ENCODE results near the gene NADK. TPM values are rescaled to one million over a fixed set of nuclear protein-coding genes. Genes with fewer than 3 reads are reported as not detected.
"Not testable (repeated sequence)": the region's sequence is repeated elsewhere in the genome, so short reads cannot be mapped to it uniquely, and the experiment has no call there.

Gene NADK
- total and polyA plus RNA-seq, 2 donors from 2014 or later: 37.9 to 76.3 TPM

DNA sequence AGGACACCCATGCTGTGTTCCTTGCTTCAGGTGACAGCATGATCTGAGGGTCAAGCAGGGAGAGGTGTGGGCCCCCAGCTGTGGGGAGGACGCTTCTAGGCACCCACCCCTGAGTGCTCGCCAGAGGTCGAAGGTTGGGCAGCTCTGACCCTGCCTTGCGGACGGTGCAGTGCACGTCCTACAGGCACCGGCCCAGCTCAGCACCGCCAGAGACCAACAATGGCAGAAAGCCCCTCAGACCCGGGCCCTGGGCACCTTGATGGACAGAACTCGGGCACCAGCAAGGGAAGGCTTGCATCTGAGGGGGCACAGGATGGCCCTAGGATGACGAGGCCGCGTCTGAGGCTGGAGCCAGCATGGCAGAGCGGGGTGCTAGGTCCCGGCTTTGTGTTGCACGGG, 24.7 kb downstream of the NADK start:
- Histone ChIP-seq H3K36me3 (ENCODE audit: control insufficient read depth in 2 of 3, insufficient read depth in 3 of 3, low read length in 3 of 3) (peaks cover 0 to 10% (median 0%) of the 10 kb centered on the region in 3 donors), H3K9ac (ENCODE audit: low read length in 3 of 3) (no peak overlapping the region), H3K9me3 (ENCODE audit: control insufficient read depth in 2 of 3, insufficient read depth in 1 of 3, low read length in 3 of 3) (no peaks in the 10 kb centered on the region), H3K4me3 (ENCODE audit: low read length in 3 of 3) (no peak overlapping the region), H3K27me3 (ENCODE audit: control insufficient read depth, insufficient read depth, low read length) (no peaks in the 10 kb centered on the region), H3K4me1 (ENCODE audit: control insufficient read depth in 2 of 3, insufficient read depth in 2 of 3, low read depth in 1 of 3, low read length in 3 of 3) (peaks cover 0 to 10% (median 5%) of the 10 kb centered on the region in 3 donors), H3K27ac (ENCODE audit: low read depth in 2 of 2, low read length in 2 of 2) (no peak overlapping the region)
- intact Hi-C loops (cut with DNase I): no loop called here
- DNase-seq: peak in 1 of 5 donors; percentile 70
- no peak for TF ChIP-seq CTCF (IDR thresholded peaks at IDR 0.05; ENCODE audit: borderline replicate concordance, extremely low read depth, insufficient read depth)
- FAIRE-seq: no peak

GRCh38 chr1:1752636-1753606, 25.3 kb downstream of the NADK start:
- Histone ChIP-seq H3K4me3 (ENCODE audit: low read length in 3 of 3) (no peak overlapping the region), H3K27ac (ENCODE audit: low read depth in 2 of 2, low read length in 2 of 2) (no peak overlapping the region), H3K36me3 (ENCODE audit: control insufficient read depth in 2 of 3, insufficient read depth in 3 of 3, low read length in 3 of 3) (peaks cover 0 to 10% (median 0%) of the 10 kb centered on the region in 3 donors), H3K27me3 (ENCODE audit: control insufficient read depth, insufficient read depth, low read length) (no peaks in the 10 kb centered on the region), H3K9me3 (ENCODE audit: control insufficient read depth in 2 of 3, insufficient read depth in 1 of 3, low read length in 3 of 3) (no peaks in the 10 kb centered on the region), H3K9ac (ENCODE audit: low read length in 3 of 3) (no peak overlapping the region), H3K4me1 (ENCODE audit: control insufficient read depth in 2 of 3, insufficient read depth in 2 of 3, low read depth in 1 of 3, low read length in 3 of 3) (peaks cover 0 to 6% (median 0%) of the 10 kb centered on the region in 3 donors)
- no peak for TF ChIP-seq CTCF (IDR thresholded peaks at IDR 0.05; ENCODE audit: borderline replicate concordance, extremely low read depth, insufficient read depth)
- intact Hi-C loops (cut with DNase I): no loop called here
- FAIRE-seq: no peak
- peak in 1 of 5 donors; percentile 75 for DNase-seq

DNA sequence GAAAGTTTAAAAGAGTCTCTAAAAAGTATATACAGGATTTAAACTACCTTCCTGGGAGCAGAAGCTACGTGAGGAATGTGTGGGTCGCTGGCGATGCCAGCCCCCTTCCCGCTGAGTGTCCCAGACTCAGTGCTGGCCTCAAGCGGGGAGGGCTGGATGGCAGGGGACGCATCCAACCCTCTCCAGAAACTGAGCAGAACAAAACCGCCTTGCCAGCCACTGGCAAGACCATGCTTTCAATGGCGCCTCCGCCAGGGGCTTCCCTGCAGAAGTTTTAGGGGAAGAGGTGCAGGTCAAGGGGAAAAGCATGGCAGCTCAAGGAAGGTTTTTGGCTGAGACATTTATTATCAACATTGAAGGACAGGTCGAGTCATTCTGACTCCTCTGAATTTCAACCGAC, 26.1 kb downstream of the NADK start:
- H3K27me3 ChIP-seq (ENCODE audit: control insufficient read depth, insufficient read depth, low read length): no peaks in the 10 kb centered on the region
- no peak overlapping the region for H3K27ac ChIP-seq (ENCODE audit: low read depth in 2 of 2, low read length in 2 of 2)
- H3K4me1 ChIP-seq (ENCODE audit: control insufficient read depth in 2 of 3, insufficient read depth in 2 of 3, low read depth in 1 of 3, low read length in 3 of 3): no peaks in the 10 kb centered on the region
- no peaks in the 10 kb centered on the region for H3K9me3 ChIP-seq (ENCODE audit: control insufficient read depth in 2 of 3, insufficient read depth in 1 of 3, low read length in 3 of 3)
- no peak overlapping the region for H3K4me3 ChIP-seq (ENCODE audit: low read length in 3 of 3)
- peaks cover 0 to 10% (median 0%) of the 10 kb centered on the region in 3 donors for H3K36me3 ChIP-seq (ENCODE audit: control insufficient read depth in 2 of 3, insufficient read depth in 3 of 3, low read length in 3 of 3)
- DNase-seq (peak in 1 of 5 donors; percentile 54), FAIRE-seq (no peak)
- no peak for TF ChIP-seq CTCF (IDR thresholded peaks at IDR 0.05; ENCODE audit: borderline replicate concordance, extremely low read depth, insufficient read depth)
- H3K9ac ChIP-seq (ENCODE audit: low read length in 3 of 3): no peak overlapping the region
- intact Hi-C loops (cut with DNase I): no loop called here

DNA sequence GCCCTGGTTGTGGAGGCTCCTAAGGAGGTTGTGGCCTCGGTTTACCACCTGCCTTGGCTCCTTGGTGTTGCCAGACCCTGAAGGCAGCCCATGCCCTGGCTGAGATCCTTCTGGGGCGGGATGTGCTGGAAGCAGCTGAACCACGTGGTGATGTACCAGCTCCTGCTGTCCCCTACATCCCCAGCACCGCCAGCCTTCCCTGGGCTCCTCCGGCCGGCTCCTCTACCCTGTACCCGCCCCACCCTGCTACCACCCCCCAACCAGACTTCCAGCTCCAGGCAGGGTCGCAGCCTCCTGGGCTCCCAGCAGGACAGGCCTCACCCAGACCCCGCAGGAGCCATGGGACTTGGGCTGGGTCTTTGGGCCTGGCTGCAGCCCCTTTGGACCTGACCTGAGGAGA, 28.3 kb downstream of the NADK start:
- DNase-seq; H3K36me3 ChIP-seq (ENCODE audit: control insufficient read depth in 2 of 3, insufficient read depth in 3 of 3, low read length in 3 of 3); H3K4me3 ChIP-seq (ENCODE audit: low read length in 3 of 3); H3K27ac ChIP-seq (ENCODE audit: low read depth in 2 of 2, low read length in 2 of 2); H3K9me3 ChIP-seq (ENCODE audit: control insufficient read depth in 2 of 3, insufficient read depth in 1 of 3, low read length in 3 of 3); H3K4me1 ChIP-seq (ENCODE audit: control insufficient read depth in 2 of 3, insufficient read depth in 2 of 3, low read depth in 1 of 3, low read length in 3 of 3); intact Hi-C loops (cut with DNase I); H3K9ac ChIP-seq (ENCODE audit: low read length in 3 of 3); H3K27me3 ChIP-seq (ENCODE audit: control insufficient read depth, insufficient read depth, low read length); FAIRE-seq: not testable (repeated sequence)
